Measurements from ENCODE around the gene FRMD1. TPM values are rescaled to one million over a fixed set of nuclear protein-coding genes. Genes with fewer than 3 reads are reported as not detected.

FRMD1 gene
- total and polyA plus RNA-seq, 12 donors: 0.12 to 1.3 (median 0.21) TPM; not detected in 4

GRCh38 chr6:168049706-168050224 lies 29.2 kb downstream of the FRMD1 start:
- DNase-seq (no peak), ATAC-seq (no peak)
- Histone ChIP-seq H3K27me3 (no peaks in the 10 kb centered on the region), H3K4me1 (peaks cover 17 to 36% (median 33%) of the 10 kb centered on the region in 9 donors), H3K27ac (no peak overlapping the region), H3K9me3 (no peaks in the 10 kb centered on the region), H3K4me3 (no peak overlapping the region), H3K36me3 (no peaks in the 10 kb centered on the region)
- intact Hi-C loops (cut with DNase I): loop anchor here in 7 of 10 donors (5.0 to 10.0 kb wide), 5 partner anchors 115 to 145 kb away; no protein-coding TSS in a partner anchor
- WGBS, 2 donors: 90 to 91% methylated on average over 21 of the region's 21 CpGs
- no peak for TF ChIP-seq CTCF (IDR thresholded peaks at IDR 0.05)

- no peaks in the 10 kb centered on the region for H3K36me3 ChIP-seq
- DNase-seq (no peak), ATAC-seq (no peak)
- H3K4me1 ChIP-seq: peaks cover 14 to 32% (median 28%) of the 10 kb centered on the region in 9 donors
- no peak overlapping the region for H3K4me3 ChIP-seq
- intact Hi-C loops (cut with DNase I): loop anchor here in 1 of 10 donors (10.0 kb wide), 1 partner anchor 114 kb away; no protein-coding TSS in a partner anchor
- no peak for TF ChIP-seq CTCF (IDR thresholded peaks at IDR 0.05)
- H3K27me3 ChIP-seq: no peaks in the 10 kb centered on the region
- H3K27ac ChIP-seq: no peak overlapping the region
- WGBS, 2 donors: 94 to 95% methylated on average over 20 of the region's 20 CpGs
- no peaks in the 10 kb centered on the region for H3K9me3 ChIP-seq
These were observed 29.7 kb downstream of the FRMD1 start for GRCh38 chr6:168049277-168049676.

- no peak for DNase-seq
- no peak for TF ChIP-seq CTCF (IDR thresholded peaks at IDR 0.05)
- Histone ChIP-seq H3K9me3 (no peaks in the 10 kb centered on the region), H3K27me3 (no peaks in the 10 kb centered on the region), H3K27ac (no peak overlapping the region), H3K4me3 (no peak overlapping the region), H3K4me1 (peaks cover 8 to 26% (median 22%) of the 10 kb centered on the region in 9 donors), H3K36me3 (no peaks in the 10 kb centered on the region)
- intact Hi-C loops (cut with DNase I): loop anchor here in 1 of 10 donors (10.0 kb wide), 1 partner anchor 114 kb away; no protein-coding TSS in a partner anchor
- no peak for ATAC-seq
- 95 to 98% methylated on average over 10 of the region's 10 CpGs for WGBS, 2 donors
These were observed 30.3 kb downstream of the FRMD1 start for GRCh38 chr6:168048724-168049025.

- no peak for DNase-seq
- intact Hi-C loops (cut with DNase I): loop anchor here in 1 of 10 donors (10.0 kb wide), 1 partner anchor 113 kb away; no protein-coding TSS in a partner anchor
- Histone ChIP-seq H3K27me3 (no peaks in the 10 kb centered on the region), H3K27ac (no peak overlapping the region), H3K4me1 (peaks cover 6 to 24% (median 18%) of the 10 kb centered on the region in 9 donors), H3K4me3 (no peak overlapping the region), H3K9me3 (no peaks in the 10 kb centered on the region), H3K36me3 (no peaks in the 10 kb centered on the region)
- 80 to 83% methylated on average over 31 of the region's 31 CpGs for WGBS, 2 donors
- no peak for TF ChIP-seq CTCF (IDR thresholded peaks at IDR 0.05)
- ATAC-seq: peak in 1 of 8 donors; percentile 40
These were observed 30.9 kb downstream of the FRMD1 start for GRCh38 chr6:168047841-168048723.

Measured in heart right ventricle (tissue), 16 donors.